ENCODE results near the gene RASL10A. TPM values are rescaled to one million over a fixed set of nuclear protein-coding genes. Genes with fewer than 3 reads are reported as not detected.

RASL10A gene, protein sequence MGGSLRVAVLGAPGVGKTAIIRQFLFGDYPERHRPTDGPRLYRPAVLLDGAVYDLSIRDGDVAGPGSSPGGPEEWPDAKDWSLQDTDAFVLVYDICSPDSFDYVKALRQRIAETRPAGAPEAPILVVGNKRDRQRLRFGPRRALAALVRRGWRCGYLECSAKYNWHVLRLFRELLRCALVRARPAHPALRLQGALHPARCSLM
- total RNA-seq: 0.61 and 2.9 TPM in 2 replicates

DNA sequence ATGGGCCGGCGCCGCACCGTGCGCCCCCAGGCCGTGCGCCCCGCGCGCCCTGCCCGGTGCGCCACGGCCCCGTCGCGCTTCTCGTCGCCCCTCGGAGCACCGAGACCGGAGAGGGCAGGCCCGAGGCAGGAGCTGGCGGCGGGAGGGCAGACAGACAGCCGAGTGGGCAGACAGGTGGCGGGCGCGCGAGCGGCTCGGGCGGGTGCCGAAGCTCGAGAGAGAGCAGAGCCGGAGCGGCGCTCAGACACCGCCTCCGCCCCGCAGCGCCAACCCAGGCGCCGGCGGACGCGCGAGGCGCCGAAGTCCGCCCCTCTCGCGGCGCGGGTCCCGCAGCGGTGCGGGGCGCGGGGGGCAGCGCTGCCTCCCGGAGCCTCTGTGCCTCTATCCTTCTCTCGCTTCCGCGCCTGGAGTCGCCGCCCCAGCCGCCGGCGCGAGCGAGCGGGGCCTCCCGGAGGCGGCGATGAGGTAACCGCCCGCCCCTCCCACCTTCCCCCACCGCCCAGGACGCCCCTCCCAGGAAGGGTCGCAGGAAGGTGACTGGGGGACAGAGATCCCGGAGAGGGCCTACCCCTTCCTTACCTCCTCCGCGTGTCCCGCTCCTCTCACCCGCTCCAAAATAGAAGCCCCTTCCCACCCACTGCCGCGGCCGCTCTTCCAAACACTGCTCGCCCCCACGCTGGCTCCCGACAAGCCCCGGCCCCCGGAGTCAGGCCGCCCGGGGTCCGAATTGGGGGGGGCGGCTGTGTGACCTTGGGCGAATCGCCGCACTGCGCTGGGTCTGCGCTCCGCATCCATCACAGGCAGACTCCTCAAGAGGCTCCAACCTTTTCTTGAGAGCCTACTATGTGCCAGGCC is at the start of gene RASL10A:
RASL10A (minus strand) TSS at position 412 of the 855 bp plus-strand sequence. CDS start 451 bp downstream, outside the sequence.

DNA sequence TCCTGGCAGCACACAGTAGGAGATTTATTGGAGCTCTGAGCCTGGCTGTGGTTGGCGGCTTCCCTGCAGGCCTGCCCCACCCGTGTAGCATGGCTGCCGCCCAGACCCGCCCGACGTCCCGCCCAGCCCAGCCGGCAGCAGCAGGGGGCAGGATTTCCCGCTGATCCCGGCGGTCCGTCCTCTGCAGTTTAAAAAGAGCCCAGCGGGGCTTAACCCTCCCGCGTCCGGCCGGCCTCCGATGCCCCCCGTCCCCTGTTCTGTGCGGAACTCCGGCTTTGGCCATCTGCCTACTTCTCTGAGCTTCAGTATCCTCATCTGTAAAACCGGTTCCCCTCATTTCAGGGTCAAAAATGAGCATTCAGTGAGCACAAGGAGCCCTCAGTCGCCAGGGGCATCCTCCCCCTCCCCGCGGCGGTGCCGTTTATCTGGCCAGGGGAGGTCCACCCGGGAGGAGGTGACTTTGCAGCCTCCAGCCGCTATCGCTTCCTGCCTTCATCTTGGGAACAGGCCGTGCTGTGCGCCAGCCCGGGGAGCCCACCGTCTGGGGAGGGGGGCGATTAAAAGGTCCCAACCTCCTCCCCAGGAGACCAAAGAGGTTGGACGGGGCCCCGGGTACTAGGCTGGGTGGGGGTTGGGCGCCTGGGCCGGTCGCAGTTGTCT is 9.2 kb downstream of the RASL10A start, which contains the start of gene GAS2L1:
GAS2L1 (plus strand) TSS at position 476 of the 660 bp plus-strand sequence. CDS start 1,456 bp downstream, outside the sequence.

DNA sequence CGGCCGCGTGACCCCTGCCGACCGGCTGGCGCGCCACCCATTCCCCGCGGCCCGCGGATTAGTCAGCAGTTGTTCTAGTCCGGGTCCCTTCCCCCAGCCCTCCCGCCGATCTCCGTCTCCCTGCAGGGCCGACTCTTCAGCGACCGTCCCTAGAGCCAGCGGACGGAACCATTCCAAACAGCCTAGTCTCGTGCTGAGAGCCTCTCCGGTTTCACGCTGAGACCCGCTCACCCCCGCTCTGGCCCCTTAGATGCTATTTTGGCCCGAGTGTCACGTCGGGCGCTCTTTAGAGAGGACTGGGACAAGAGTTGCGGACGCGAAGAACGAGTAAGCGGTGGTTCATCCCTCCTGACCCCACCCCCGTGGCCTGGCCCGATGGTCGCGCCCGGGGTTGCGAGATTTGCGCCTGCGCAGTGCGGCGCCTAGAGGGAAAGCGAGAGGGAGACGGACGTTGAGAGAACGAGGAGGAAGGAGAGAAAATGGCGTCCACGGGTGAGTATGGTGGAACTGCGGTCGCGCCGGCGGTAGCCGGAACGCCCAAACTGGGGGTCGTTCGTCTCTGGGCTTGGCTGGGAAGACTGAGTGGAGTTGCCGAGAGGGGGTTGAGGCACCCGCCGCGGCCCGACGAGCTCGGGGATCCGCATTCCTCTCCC is 47.5 kb downstream of the RASL10A start, which contains the start of the genes EWSR1 and RHBDD3:
EWSR1 (plus strand) TSS at position 411 of the 653 bp plus-strand sequence; CDS start at position 480, 69 bp downstream.
RHBDD3 (minus strand) TSS at position 124 of the 653 bp plus-strand sequence. CDS start 2,355 bp downstream, outside the sequence.

Other genes with a start within 250 kb of the RASL10A start
- gene KREMEN1, start 242.7 kb downstream of the RASL10A start, total RNA-seq: 0.30 and 0.32 TPM in 2 replicates
- gene EMID1, start 109.8 kb downstream of the RASL10A start, total RNA-seq: not detected in 2 replicates
- 18.2 and 20.8 TPM in 2 replicates for gene RHBDD3, start 47.7 kb downstream of the RASL10A start, total RNA-seq
- 162 and 165 TPM in 2 replicates for gene EWSR1, start 47.4 kb downstream of the RASL10A start, total RNA-seq
- 16.3 and 20.5 TPM in 2 replicates for gene GAS2L1, start 9.0 kb downstream of the RASL10A start, total RNA-seq
- 94.5 and 121 TPM in 2 replicates for gene AP1B1, start 72.9 kb upstream of the RASL10A start, total RNA-seq
- gene RFPL1, start 122.9 kb upstream of the RASL10A start, total RNA-seq: not detected in 2 replicates
- 0.97 and 1.1 TPM in 2 replicates for gene NEFH, start 164.5 kb upstream of the RASL10A start, total RNA-seq
- gene THOC5, start 238.1 kb upstream of the RASL10A start, total RNA-seq: 52.0 and 52.4 TPM in 2 replicates

Measured in epithelial cell of umbilical artery (primary cell).